HG02938 (cell line): Measurements from ENCODE around the gene RCAN2.
"Not testable (repeated sequence)": the region's sequence is repeated elsewhere in the genome, so short reads cannot be mapped to it uniquely, and the experiment has no call there.

Experiments used
- ATAC-seq: cut with Tn5 transposase; IDR thresholded peaks from one replicate; pipeline ENCODE4 v1.9.1; 2021; ENCODE audit warnings: mild to moderate bottlenecking, moderate library complexity; ENCODE audit not compliant: unreplicated experiment

RCAN2 gene

GRCh38 chr6:46338131-46338530, 153.1 kb downstream of the RCAN2 start:
- peak; percentile 96 for ATAC-seq

- ATAC-seq: no peak
Measured at GRCh38 chr6:46334442-46334841, 156.8 kb downstream of the RCAN2 start.

DNA sequence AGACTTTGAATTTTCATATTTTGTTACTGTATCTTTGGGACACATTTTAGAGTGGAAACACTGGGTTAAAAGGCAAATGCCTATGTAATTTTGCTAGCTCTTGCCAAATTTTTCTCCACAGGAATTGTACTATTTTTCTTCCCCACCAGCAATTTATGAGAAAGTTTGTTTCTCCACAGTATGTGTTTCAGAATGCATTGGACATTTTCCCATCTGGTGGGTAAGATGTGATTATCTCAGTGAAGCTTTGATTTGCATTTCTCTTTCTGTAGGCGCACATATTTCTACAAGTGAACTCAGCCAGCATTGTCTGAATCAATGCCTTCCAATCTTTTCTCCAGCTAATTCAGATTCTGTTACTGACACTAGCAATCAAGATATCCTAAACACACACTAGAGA, 157.8 kb downstream of the RCAN2 start:
- no peak for ATAC-seq

DNA sequence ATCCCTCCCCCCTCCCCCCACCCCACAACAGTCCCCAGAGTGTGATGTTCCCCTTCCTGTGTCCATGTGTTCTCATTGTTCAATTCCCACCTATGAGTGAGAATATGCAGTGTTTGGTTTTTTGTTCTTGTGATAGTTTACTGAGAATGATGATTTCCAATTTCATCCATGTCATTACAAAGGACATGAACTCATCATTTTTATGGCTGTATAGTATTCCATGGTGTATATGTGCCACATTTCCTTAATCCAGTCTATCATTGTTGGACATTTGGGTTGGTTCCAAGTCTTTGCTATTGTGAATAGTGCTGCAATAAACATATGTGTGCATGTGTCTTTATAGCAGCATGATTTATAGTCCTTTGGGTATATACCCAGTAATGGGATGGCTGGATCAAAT, 158.8 kb downstream of the RCAN2 start:
- ATAC-seq: not testable (repeated sequence)

DNA sequence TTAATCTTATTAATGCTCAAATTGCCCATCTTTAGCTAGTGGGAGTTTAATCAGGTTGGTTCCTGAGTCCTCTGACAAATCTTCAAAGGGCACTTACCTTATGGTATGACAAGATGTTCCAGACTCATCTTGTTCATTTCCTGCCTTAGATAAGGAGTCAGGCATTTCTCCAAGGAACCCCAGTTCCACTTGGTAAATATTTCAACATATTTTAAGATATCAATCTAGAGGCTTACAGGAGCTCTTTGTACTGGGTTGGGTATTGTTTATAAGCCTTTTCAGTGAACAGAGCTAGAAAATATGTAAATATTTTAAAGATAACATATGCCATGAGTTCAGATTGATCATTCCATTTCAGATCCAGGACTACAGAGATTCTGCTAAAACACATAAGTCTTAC, 159.8 kb downstream of the RCAN2 start:
- ATAC-seq: no peak

GRCh38 chr6:46329568-46329967, 161.7 kb downstream of the RCAN2 start:
- ATAC-seq: no peak

GRCh38 chr6:46327779-46328178, 163.5 kb downstream of the RCAN2 start:
- ATAC-seq: no peak

GRCh38 chr6:46325561-46326530, 165.4 kb downstream of the RCAN2 start:
- no peak for ATAC-seq

DNA sequence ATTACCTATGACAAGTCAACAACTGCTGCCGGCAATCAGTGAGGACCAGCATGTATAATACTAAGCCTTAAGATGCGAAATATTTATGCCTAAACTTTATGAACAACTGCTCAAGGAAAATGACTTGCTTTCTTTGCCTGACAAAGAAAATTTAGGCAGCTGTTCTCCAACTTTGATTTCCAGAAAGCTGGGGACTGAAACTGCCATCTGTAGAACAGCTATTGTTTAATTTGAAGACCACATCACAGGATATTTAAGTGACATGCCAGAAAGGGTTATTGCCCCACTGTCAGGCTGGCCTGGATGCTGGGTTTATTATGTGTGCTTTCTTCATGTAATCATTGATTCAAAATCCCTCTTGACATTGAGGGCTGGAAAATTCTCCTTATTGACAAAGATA, 166.5 kb downstream of the RCAN2 start:
- ATAC-seq: no peak

GRCh38 chr6:46323966-46324622, 167.2 kb downstream of the RCAN2 start:
- ATAC-seq: no peak

GRCh38 chr6:46323312-46323965, 167.8 kb downstream of the RCAN2 start:
- ATAC-seq: no peak

GRCh38 chr6:46320505-46320904, 170.7 kb downstream of the RCAN2 start:
- ATAC-seq: no peak

- no peak for ATAC-seq
Measured at GRCh38 chr6:46315589-46315988, 175.7 kb downstream of the RCAN2 start.

- no peak for ATAC-seq
Measured at GRCh38 chr6:46312654-46313053, 178.6 kb downstream of the RCAN2 start.

DNA sequence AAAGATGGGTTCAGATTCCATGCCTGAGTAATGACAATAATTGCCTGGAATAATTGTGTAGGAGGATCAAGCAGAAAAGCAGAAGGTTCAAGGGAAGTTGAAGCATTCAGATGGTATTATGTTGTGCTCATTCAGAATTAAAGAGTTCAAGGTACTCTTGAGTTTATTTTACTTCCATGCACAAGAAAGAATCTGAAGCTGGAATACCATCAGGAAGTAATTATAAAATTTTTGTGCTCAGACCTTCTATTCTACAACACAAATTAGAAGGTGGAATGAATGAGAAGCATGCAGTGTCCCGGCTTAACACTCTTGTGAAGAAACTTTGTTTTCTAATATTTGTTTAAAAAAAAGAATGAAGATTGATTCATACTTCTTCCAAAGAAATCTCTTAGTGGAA, 181.1 kb downstream of the RCAN2 start:
- no peak for ATAC-seq

DNA sequence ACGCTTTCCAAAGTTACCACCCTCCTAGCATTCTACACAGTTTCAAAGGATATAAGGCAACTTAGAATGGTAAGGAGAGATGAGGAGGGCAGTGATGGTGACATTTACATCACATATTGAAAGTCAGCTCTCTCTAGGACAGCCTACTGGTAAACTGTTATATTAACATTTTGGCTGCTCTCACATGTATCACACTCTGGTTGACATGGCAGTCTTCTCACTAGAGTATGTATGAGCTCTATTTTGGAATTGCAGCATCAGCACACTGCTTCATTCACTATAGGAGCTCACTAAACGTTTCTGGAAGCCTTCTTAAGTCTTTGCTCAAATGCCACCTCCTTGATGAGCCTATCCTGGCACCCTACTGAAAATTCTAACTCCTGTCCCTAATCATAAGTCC, 184.8 kb downstream of the RCAN2 start:
- ATAC-seq: no peak

- no peak for ATAC-seq
Measured at GRCh38 chr6:46305833-46306232, 185.4 kb downstream of the RCAN2 start.

GRCh38 chr6:46305236-46305635, 186.0 kb downstream of the RCAN2 start:
- ATAC-seq: no peak

DNA sequence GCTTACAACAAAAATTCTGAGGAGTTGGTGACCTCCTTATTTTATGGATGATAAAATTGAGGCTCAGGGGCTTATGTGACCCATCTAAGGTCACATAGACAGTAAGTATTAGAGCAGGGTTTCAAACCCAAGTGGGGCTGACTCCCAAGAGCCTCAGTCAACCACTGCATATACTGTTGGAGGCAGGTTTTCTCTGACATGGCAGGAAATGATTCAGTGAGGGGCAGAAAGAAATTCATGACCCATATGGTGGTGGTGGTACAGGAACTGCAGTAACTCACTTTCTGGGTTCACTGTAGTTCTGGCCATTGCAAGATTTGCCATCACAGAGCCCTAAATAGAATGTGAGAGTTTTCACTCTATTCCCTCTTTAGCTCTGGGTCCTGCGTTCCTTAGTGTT, 188.4 kb downstream of the RCAN2 start:
- no peak for ATAC-seq

- no peak for ATAC-seq
Measured at GRCh38 chr6:46302176-46302575, 189.1 kb downstream of the RCAN2 start.

- ATAC-seq: no peak
Measured at GRCh38 chr6:46299253-46299652, 192.0 kb downstream of the RCAN2 start.

DNA sequence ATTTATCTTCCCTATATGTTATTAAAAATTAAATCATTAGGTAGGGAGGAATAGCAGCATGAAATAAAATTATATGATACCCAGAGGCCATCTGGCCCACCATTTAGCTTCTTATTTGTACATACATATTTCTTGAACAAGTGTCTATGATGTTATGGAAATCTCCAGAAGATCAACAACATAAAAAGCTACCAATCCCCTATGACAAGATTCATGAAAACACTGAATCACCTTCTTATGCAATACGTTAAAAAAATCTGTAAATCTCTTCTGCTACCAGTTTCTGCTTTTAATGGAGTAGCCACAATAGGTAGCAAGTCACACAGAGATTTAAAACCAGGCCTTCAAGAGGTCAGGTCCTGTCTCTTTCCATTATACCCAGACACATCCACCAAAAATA, 194.7 kb downstream of the RCAN2 start:
- ATAC-seq: no peak
